HEK293T (cell line): ENCODE measurements around the gene MAST2.
A peak's percentile ranks its signal among the peaks of the same experiment; 100 is the strongest.

Experiments
- CTCF ChIA-PET: fragments of 350-600 bp; formaldehyde crosslinking; extraction: SDS; loops from one replicate; lab custom pipeline; 2021; ENCODE audit warnings: antibody characterized with exemption, inconsistent platforms; lab: Yijun Ruan, JAX
- POLR2A ChIA-PET: fragments of 350-600 bp; formaldehyde crosslinking; extraction: SDS; loops from one replicate; lab custom pipeline; 2020; ENCODE audit warnings: antibody characterized with exemption, inconsistent platforms; lab: Yijun Ruan, JAX
- DNase-seq: peaks from one replicate; pipeline ENCODE4 v3.0.0; 2012; ENCODE audit warnings: mixed read lengths; ENCODE audit errors: extremely low spot score
- ARNT ChIP-seq: fragments of 450-650 bp; IDR thresholded peaks from 2 replicates; pipeline ENCODE4 v1.6.1; 2017; ENCODE audit warnings: mild to moderate bottlenecking
- BHLHE40 ChIP-seq: fragments of 450-650 bp; IDR thresholded peaks from 2 replicates; pipeline ENCODE4 v1.6.1; 2016; ENCODE audit warnings: mild to moderate bottlenecking, moderate library complexity, borderline replicate concordance
- CTBP1 ChIP-seq: fragments of 450-650 bp; IDR thresholded peaks from 2 replicates; pipeline ENCODE4 v1.6.1; 2016; ENCODE audit warnings: borderline replicate concordance
- ELF4 ChIP-seq: fragments of 450-650 bp; IDR thresholded peaks from 2 replicates; pipeline ENCODE4 v1.6.1; 2017; ENCODE audit warnings: antibody characterized with exemption
- FOXA1 ChIP-seq: fragments of 450-650 bp; IDR thresholded peaks from 2 replicates; pipeline ENCODE4 v1.6.1; 2016; ENCODE audit warnings: mild to moderate bottlenecking
- FOXK2 ChIP-seq: fragments of 450-650 bp; IDR thresholded peaks from 2 replicates; pipeline ENCODE4 v1.6.1; 2016; ENCODE audit warnings: mild to moderate bottlenecking
- FOXM1 ChIP-seq: fragments of 450-650 bp; IDR thresholded peaks from 2 replicates; pipeline ENCODE4 v1.6.1; 2017; ENCODE audit warnings: mild to moderate bottlenecking, borderline replicate concordance
- HDGF ChIP-seq: fragments of 450-650 bp; IDR thresholded peaks from 2 replicates; pipeline ENCODE4 v1.6.1; 2017; ENCODE audit warnings: antibody characterized with exemption, borderline replicate concordance
- L3MBTL2 ChIP-seq: fragments of 450-650 bp; conservative IDR thresholded peaks from 2 replicates; pipeline ENCODE4 v1.6.1; 2016; ENCODE audit warnings: mild to moderate bottlenecking
- LEF1 ChIP-seq: fragments of 450-650 bp; IDR thresholded peaks from 2 replicates; pipeline ENCODE4 v1.6.1; 2017; ENCODE audit warnings: mild to moderate bottlenecking, borderline replicate concordance
- NFRKB ChIP-seq: fragments of 450-650 bp; IDR thresholded peaks from 2 replicates; pipeline ENCODE4 v1.6.1; 2016; ENCODE audit warnings: mild to moderate bottlenecking, moderate library complexity
- SP1 ChIP-seq: fragments of 450-650 bp; IDR thresholded peaks from 2 replicates; pipeline ENCODE4 v1.6.1; 2017
- SUZ12 ChIP-seq: fragments of 450-650 bp; IDR thresholded peaks from 2 replicates; pipeline ENCODE4 v1.6.1; 2016; ENCODE audit warnings: mild to moderate bottlenecking
- TARDBP ChIP-seq: fragments of 450-650 bp; IDR thresholded peaks from 2 replicates; pipeline ENCODE4 v1.6.1; 2016
- ZNF384 ChIP-seq: fragments of 450-650 bp; IDR thresholded peaks from 2 replicates; pipeline ENCODE4 v1.6.1; 2016
- TF ChIP-seq, protein P1 (sequence below): fragments of 450-650 bp; IDR thresholded peaks from 2 replicates; pipeline ENCODE4 v1.6.1; 2016

MAST2 gene

DNA sequence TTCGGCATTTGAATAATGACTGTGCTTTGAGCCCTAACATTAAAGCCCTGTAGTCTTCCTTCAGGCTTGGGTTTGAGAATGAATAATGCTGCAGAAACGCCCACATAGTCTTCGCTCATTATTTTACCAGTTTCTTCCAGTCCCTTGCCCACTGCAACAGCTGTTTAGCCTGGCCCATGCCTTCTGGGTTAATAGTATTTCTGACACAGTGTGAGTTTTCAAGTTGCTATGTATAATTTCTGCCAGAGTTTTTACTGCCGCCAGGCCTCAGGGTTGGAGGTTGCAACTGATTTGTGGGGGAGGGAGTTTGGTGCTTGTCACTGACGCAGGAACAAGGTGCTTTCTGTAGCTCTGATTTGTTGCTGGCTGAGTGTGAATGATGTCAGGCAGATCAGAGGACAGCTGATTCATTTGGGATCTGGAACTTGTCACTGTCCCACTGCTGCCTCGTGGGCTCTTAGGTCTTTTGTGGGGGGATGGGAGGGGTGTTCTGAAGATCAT, 109.8 kb downstream of the MAST2 start:
- peak; percentile 18 for DNase-seq
- CTCF ChIA-PET, result interaction anchor here (0.6 to 1.0 kb wide), 3 partner anchors 9 to 27 kb away, joined by 3 to 4 read pairs (median 3); no protein-coding TSS in a partner anchor
- POLR2A ChIA-PET, result interaction anchor here (0.6 to 1.2 kb wide), 3 partner anchors 9 to 25 kb away, joined by 3 to 5 read pairs (median 3); no protein-coding TSS in a partner anchor
- TF ChIP-seq, protein P1, sequence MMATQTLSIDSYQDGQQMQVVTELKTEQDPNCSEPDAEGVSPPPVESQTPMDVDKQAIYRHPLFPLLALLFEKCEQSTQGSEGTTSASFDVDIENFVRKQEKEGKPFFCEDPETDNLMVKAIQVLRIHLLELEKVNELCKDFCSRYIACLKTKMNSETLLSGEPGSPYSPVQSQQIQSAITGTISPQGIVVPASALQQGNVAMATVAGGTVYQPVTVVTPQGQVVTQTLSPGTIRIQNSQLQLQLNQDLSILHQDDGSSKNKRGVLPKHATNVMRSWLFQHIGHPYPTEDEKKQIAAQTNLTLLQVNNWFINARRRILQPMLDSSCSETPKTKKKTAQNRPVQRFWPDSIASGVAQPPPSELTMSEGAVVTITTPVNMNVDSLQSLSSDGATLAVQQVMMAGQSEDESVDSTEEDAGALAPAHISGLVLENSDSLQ, result peak; percentile 79
- TF ChIP-seq CTBP1, result no peak

DNA sequence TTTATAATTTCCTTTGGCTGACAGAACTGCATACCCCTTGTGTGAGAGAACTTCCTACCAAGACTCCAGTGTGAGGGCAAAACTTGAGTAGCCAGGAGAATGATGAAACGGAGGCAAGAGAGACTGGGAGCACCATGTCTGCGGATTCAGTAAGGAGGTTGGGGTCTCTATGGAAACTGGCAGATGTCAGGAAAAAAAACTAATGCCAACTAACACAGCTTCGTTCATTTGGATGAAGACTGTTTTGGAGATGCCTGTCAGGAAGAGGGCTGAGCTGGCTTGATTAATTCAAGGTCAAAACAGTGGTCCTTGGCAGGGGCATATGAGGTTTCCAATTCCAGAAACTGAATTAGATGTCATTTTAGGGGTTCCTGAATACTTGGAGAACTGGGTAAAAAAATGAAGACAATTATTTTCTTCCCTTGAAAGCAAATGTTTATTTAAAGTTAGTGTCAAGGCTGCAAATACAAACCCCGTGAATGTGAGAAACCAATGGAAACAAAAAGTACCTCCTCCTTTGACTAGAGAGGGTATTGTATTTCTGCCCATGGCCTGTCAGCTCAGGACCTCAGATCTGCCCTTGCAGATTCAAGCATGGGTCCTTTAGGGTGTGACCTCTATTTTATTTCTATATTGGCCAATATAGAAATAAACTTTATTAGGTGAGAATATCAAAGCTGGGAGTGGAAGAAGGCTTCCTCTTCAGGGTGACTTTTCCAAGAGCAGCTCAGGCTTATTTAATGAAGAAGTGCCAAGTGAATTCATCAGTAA, 110.5 kb downstream of the MAST2 start:
- no peak for DNase-seq
- ChIA-PET CTCF (interaction anchor here (0.6 kb wide), 1 partner anchor 27 kb away, joined by 4 read pairs; no protein-coding TSS in a partner anchor), POLR2A (interaction anchor here (0.9 to 1.2 kb wide), 2 partner anchors 10 to 15 kb away, joined by 3 to 5 read pairs; no protein-coding TSS in a partner anchor)
- TF ChIP-seq LEF1 (no peak), FOXM1 (no peak), SP1 (no peak), BHLHE40 (no peak), FOXA1 (no peak), ZNF384 (no peak), ARNT (no peak), NFRKB (no peak), TARDBP (no peak), L3MBTL2 (no peak), SUZ12 (no peak), HDGF (no peak), CTBP1 (no peak), ELF4 (no peak), FOXK2 (no peak)
- TF ChIP-seq, protein P1, result no peak

DNA sequence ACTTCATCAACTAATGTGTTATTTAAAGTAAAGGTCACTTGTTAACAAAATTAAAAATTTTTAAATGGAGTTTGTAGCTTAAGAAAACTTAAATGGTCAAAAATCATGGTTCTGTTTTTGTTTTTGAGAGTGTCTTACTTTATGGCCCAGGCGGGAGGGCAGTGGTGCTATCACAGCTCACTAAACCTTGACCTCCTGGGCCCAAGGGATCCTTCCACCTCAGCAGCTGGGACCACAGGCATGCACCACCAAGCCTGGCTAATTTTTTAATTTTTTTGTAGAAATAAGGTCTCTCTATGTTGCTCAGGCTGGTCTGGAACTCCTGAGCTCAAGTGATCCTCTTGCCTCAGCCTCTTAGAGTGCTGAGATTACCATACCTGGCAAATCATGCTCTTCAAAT, 111.4 kb downstream of the MAST2 start:
- no peak for DNase-seq
- TF ChIP-seq FOXA1 (no peak), L3MBTL2 (no peak), TARDBP (no peak), SP1 (no peak), HDGF (no peak), NFRKB (no peak), CTBP1 (no peak), BHLHE40 (no peak), SUZ12 (no peak), LEF1 (no peak), FOXK2 (no peak), ELF4 (no peak), ZNF384 (no peak), FOXM1 (no peak), ARNT (no peak)
- TF ChIP-seq, protein P1, result no peak
- POLR2A ChIA-PET, result no interaction called here
- CTCF ChIA-PET, result no interaction called here

DNA sequence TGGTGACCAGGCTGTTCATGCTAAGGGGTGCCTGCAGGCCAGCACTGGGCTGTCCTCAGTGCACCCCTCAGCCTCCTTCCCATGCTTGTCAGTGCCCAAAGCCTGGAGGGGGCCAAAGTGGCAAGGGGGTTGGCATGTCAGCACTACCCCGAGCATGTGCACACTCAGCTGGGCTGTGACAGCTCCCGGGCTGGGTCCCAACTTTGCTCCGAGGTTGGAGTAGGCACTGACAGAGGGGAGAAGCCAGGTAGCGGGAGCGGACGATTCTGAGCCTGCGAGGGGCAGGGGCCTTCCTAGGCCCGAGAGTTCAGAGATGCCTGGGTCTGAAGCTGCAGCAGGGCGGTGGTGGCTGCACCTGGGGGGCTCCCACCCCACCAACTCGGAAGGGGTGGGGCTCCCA, 119.0 kb downstream of the MAST2 start:
- ChIA-PET POLR2A (no interaction called here), CTCF (interaction anchor here (0.6 kb wide), 1 partner anchor 728 kb away, joined by 3 read pairs; no protein-coding TSS in a partner anchor)
- DNase-seq, result no peak
- TF ChIP-seq ARNT (no peak), FOXK2 (no peak), L3MBTL2 (no peak), CTBP1 (no peak), TARDBP (no peak), LEF1 (no peak), SP1 (no peak), SUZ12 (no peak), ELF4 (no peak), FOXM1 (no peak), HDGF (no peak), ZNF384 (no peak), FOXA1 (no peak), BHLHE40 (no peak), NFRKB (no peak)
- TF ChIP-seq, protein P1, result no peak

DNA sequence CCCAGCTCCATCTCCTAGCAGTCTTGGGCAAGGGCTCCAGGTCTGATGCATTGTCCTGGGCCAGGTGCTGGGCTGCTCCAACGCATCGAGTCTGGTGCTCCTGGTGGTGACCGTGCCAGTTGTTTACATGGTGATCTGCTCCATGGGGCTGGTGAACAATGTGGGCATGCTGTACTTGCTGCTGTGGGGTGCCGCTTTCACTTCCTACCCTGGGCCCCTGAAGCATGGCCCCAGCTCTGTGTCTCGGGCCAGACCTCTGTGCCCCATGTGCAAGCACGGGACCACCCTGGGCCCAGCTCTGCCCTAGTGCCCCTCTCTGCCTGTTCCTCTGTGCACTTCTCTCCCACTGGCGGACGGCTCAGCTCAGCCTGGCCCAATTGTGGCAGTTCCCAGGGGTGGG, 119.4 kb downstream of the MAST2 start:
- no peak for DNase-seq
- TF ChIP-seq ZNF384 (no peak), BHLHE40 (no peak), CTBP1 (no peak), SUZ12 (no peak), FOXK2 (no peak), ARNT (no peak), FOXM1 (no peak), FOXA1 (no peak), SP1 (no peak), TARDBP (no peak), HDGF (no peak), ELF4 (no peak), LEF1 (no peak)
- TF ChIP-seq, protein P1, result no peak
- ChIA-PET POLR2A (no interaction called here), CTCF (interaction anchor here (0.6 kb wide), 1 partner anchor 729 kb away, joined by 3 read pairs; no protein-coding TSS in a partner anchor)
